22Rv1 (cell line): ENCODE measurements around the gene UCN3.

Source experiments
- H3K27ac ChIP-seq: fragments of 450-650 bp; 2 replicates; pipeline ENCODE4 v1.5.1; 2017
- CTCF ChIP-seq: fragments of 450-650 bp; IDR thresholded peaks from 2 replicates; pipeline ENCODE4 v1.5.1; 2017; ENCODE audit warnings: mild to moderate bottlenecking
- ZFX ChIP-seq: fragments of 450-650 bp; IDR thresholded peaks from 2 replicates; pipeline ENCODE4 v1.6.1; 2017; ENCODE audit warnings: antibody characterized with exemption, borderline replicate concordance

Gene UCN3, protein sequence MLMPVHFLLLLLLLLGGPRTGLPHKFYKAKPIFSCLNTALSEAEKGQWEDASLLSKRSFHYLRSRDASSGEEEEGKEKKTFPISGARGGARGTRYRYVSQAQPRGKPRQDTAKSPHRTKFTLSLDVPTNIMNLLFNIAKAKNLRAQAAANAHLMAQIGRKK

GRCh38 chr10:5364890-5365338, at the start of gene UCN3:
Gene UCN3 (plus strand): TSS chr10:5364966. CDS start chr10:5373721, 8,755 bp downstream.
- no peak for TF ChIP-seq CTCF
- no peak for TF ChIP-seq ZFX
- no peak within 1 kb of the TSS for H3K27ac ChIP-seq

DNA sequence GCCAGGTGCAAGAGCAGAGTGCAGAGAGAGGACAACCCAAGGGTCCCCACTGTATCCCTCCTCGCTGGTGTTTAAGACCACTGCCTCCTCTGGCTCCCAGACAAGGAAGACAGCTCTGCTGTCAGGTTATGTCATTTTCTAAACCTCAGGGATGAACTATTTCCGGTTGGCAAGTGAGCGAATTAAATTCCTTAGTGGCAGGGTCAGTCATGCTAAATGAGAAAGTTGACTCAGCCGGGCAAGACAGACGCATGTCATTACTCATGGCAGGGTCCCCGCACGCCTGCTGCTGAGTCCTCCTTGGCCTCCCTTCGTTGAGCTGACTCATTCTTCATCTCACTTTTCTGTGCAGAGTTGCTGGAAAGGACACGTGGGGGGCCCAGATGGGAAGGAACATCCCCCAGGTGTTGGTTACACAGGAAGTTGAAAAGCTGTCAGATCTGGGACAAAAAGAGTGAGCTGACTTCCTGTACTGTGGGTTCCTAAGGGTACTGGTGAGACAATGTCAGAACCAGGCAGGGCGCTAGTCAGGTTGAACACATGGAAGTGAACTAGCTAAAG, 47.1 kb upstream of the UCN3 start:
- H3K27ac ChIP-seq: no peak overlapping the region
- TF ChIP-seq ZFX: no peak
- no peak for TF ChIP-seq CTCF

DNA sequence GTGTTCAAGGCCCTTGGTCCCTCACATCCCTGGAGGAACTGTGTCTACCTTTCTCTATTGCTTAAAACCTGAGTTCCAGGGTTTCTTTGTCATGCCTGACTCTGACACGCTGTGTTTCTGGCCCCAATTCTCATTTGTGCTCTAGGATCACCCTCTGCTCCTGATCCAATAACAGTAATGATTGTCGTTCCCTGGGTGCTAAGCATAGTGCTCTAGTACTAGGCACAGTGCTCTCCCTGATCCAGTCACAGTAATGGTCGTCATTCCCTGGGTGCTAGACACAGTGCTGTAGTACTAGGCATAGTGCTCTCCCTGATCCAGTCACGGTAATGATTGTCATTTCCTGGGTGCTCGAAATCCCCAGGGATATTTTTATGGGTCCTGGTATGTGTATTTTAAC, 46.6 kb upstream of the UCN3 start:
- H3K27ac ChIP-seq: no peak overlapping the region
- TF ChIP-seq CTCF (no peak), ZFX (no peak)

- no peak overlapping the region for H3K27ac ChIP-seq
- no peak for TF ChIP-seq ZFX
- TF ChIP-seq CTCF: no peak
Observed at GRCh38 chr10:5319863-5320262, 44.9 kb upstream of the UCN3 start.

DNA sequence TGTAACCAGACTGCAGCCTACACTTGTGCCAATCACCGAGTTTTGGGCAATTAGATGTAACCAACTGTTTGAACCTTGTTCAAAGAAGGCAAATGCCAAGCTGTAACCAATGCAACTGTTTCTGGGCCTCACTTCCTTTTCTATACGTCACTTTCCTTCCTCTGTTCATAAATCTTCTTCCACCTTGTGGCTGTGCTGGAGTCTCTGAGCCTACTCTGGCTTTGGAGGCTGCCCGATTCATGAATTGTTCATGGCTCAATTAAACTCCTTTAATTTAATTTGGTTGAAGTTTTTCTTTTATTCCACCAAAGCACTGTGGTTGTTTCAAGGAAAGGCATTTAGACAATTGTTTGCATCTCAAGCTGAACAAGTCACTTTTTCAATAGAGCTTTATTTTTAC, 43.5 kb upstream of the UCN3 start:
- H3K27ac ChIP-seq: no peak overlapping the region
- TF ChIP-seq CTCF (no peak), ZFX (no peak)

GRCh38 chr10:5323446-5323845, 41.3 kb upstream of the UCN3 start:
- no peak overlapping the region for H3K27ac ChIP-seq
- TF ChIP-seq CTCF (no peak), ZFX (no peak)

DNA sequence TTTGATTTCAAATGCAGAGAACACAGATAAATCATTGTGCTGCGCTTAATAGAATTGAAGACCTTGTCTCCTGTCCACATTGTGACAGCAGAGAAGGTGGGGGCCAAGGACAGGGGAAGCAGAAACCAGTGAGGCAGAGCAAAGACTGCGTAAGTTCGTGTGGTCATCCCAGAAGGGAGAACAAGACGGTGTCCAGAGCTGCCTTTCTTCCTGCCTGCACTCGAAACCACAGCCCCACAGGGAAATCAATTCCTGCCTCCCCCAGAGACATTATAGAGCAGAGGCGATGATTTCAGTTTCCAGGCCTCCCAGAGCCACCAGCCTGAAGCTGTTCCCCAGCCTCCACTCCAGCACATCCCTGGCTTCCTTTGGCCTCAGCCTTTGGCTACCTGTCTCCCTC, 39.7 kb upstream of the UCN3 start:
- no peak for TF ChIP-seq ZFX
- TF ChIP-seq CTCF: no peak
- H3K27ac ChIP-seq: no peak overlapping the region
